ENCODE data around the gene UGGT2.
"Not testable (repeated sequence)": the region's sequence is repeated elsewhere in the genome, so short reads cannot be mapped to it uniquely, and the experiment has no call there.

Gene UGGT2

GRCh38 chr13:95793781-95794180, 259.4 kb downstream of the UGGT2 start:
- no peak for DNase-seq (ENCODE audit: low read depth, low spot score)
- no peak for TF ChIP-seq CTCF (IDR thresholded peaks at IDR 0.05; ENCODE audit: low read depth, low read length)
- no peak overlapping the region for H3K4me3 ChIP-seq (ENCODE audit: low read depth, low read length)
- in situ Hi-C loops (cut with HindIII; ENCODE audit: low sequenced_read_pairs): no loop called here

- no peak for DNase-seq (ENCODE audit: low read depth, low spot score)
- no peak overlapping the region for H3K4me3 ChIP-seq (ENCODE audit: low read depth, low read length)
- TF ChIP-seq CTCF (IDR thresholded peaks at IDR 0.05; ENCODE audit: low read depth, low read length): no peak
- in situ Hi-C loops (cut with HindIII; ENCODE audit: low sequenced_read_pairs): no loop called here
These were observed 260.1 kb downstream of the UGGT2 start for GRCh38 chr13:95793018-95793555.

GRCh38 chr13:95791084-95791722, 262.0 kb downstream of the UGGT2 start:
- in situ Hi-C loops (cut with HindIII; ENCODE audit: low sequenced_read_pairs): no loop called here
- H3K4me3 ChIP-seq (ENCODE audit: low read depth, low read length): no peak overlapping the region
- DNase-seq (ENCODE audit: low read depth, low spot score): no peak
- TF ChIP-seq CTCF (IDR thresholded peaks at IDR 0.05; ENCODE audit: low read depth, low read length): no peak

- H3K4me3 ChIP-seq (ENCODE audit: low read depth, low read length); in situ Hi-C loops (cut with HindIII; ENCODE audit: low sequenced_read_pairs); DNase-seq (ENCODE audit: low read depth, low spot score): not testable (repeated sequence)
These were observed 263.9 kb downstream of the UGGT2 start for GRCh38 chr13:95789315-95789714.

- no peak for TF ChIP-seq CTCF (IDR thresholded peaks at IDR 0.05; ENCODE audit: low read depth, low read length)
- no peak overlapping the region for H3K4me3 ChIP-seq (ENCODE audit: low read depth, low read length)
- no peak for DNase-seq (ENCODE audit: low read depth, low spot score)
- in situ Hi-C loops (cut with HindIII; ENCODE audit: low sequenced_read_pairs): no loop called here
These were observed 265.1 kb downstream of the UGGT2 start for GRCh38 chr13:95788100-95788463.

GRCh38 chr13:95787356-95788099, 265.7 kb downstream of the UGGT2 start:
- no peak for DNase-seq (ENCODE audit: low read depth, low spot score)
- in situ Hi-C loops (cut with HindIII; ENCODE audit: low sequenced_read_pairs): no loop called here

More at GRCh38 chr13:95787356-95788099, 265.7 kb downstream of the UGGT2 start:
- no peak for TF ChIP-seq CTCF (IDR thresholded peaks at IDR 0.05; ENCODE audit: low read depth, low read length)
- no peak overlapping the region for H3K4me3 ChIP-seq (ENCODE audit: low read depth, low read length)

All from astrocyte of the spinal cord (primary cell).